ENCODE results near the gene PRKAG2.

DNA sequence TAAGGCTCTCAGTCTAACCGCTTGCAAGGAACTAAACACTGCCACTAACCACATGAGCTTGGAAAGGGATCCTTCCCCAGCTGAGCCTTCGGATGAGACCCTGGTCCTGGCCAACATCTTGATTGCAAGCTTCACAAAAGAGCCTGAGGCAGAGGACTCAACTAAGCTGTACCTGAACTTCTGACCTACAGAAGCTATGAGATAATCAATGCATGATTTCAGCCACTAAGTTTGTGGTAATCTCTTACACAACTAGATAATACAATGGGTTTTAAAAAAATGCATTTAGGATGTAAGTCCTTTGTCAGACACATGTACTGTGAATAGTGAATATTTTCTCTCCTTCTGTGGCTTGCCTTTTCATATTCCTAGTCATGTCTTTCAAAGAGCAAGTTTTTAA, 231.6 kb downstream of the PRKAG2 start:
- TF ChIP-seq POLR2A (IDR thresholded peaks at IDR 0.05; ENCODE audit: low read length) (no peak), GATA1 (IDR thresholded peaks at IDR 0.05; ENCODE audit: low read depth, low read length) (no peak)
